ENCODE results near the gene CABLES2.
"Not testable (repeated sequence)": the region's sequence is repeated elsewhere in the genome, so short reads cannot be mapped to it uniquely, and the experiment has no call there.

The CABLES2 gene

GRCh38 chr20:62433658-62434497, 26.8 kb upstream of the CABLES2 start:
- DNase-seq: no peak

DNA sequence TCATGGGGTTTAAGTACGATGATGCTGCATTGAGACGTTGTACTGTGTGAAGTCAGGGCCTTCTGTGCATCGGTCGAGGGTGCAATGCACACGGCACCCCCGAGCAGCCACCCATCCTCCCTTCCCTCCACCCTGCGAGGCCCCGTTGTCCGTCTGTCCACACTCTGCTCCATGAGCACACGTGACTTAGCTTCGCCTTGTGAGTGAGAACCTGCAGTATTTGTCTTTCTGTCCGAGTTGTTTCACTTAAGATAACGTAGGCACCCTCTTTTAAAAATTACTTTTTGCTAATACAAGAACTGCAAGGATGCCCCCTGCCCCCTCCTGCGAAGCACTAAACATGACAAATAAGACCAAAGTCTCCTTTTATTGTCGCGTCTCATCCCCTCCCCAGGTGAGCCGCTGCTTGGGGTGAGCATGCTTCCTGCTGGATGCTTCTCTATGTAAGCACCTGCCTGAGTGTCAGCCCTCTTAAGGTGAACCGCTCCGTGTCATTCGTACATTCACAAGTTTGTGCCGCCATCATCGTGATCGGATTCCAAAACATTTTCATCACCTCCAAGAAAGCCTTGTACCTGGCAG, 23.9 kb upstream of the CABLES2 start:
- DNase-seq: no peak

DNA sequence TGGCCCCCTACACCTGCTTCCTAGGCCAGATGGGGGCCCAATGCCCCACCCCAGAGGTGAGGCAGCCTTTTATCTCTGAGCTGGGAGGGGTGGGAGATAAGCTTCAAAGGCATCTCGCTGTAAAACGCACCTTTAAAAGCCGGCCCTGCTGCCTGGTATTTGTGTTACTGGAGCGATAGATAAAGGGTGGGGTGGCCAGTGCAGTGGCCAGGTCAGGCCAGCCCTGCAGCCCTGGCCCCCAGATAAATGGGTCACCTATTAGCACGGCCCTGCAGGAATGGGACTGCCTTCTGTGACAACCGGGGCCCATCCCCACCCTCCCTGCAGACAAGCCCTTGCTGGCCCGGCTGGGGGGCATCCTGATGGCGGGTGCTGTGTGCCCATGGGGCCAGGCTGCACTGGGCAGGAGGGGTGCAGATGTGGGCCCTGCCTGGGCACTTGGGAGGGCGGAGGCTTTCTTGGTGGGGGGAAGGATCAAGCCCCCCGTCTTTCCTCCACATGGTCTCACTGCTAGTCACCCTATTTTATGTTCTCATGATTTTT, 23.3 kb upstream of the CABLES2 start:
- DNase-seq: no peak

DNA sequence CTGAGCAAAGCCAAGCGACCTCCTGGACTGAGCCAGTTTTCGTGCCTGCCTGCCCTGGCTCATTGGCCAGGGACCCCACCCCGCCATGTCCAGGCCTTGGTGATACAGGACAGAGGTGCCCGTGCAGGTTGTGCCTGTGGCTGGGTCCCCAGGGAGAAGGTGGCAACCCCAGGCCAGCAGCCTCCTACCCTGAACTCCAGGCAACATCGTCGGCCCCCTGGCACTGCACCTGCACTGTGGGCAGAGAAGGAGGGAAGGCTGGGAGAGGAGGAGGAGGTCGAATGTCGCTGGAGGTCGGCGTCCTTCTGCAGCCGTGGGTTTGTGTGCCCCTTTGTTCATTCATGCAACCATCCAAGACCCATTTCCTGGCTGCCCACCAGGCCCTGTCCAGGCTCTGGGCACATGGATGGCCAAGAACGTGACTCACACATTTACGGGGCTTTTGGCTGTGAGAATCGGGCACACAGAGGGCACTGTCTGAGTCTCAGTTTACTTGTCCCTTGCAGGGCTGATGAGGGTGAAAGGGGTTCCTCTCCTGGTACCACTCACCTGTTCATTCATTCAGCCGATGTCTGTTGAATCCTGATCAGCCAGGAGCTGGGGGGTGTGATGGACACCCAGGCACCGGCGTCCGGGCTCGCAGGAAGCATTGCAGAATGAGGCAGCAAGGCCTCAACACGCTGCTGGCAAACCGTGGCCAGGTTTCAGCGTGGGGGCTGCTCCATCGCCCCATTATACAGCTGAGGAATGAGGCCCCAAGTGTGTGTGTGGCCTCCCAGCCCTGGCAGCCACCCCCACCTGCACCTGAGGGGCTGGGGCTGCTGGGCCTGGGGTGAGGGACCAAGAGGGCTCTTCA, 22.6 kb upstream of the CABLES2 start:
- DNase-seq: no peak

GRCh38 chr20:62428396-62429295, 21.6 kb upstream of the CABLES2 start:
- DNase-seq: no peak

- DNase-seq: no peak
Observed at GRCh38 chr20:62428002-62428372, 20.9 kb upstream of the CABLES2 start.

DNA sequence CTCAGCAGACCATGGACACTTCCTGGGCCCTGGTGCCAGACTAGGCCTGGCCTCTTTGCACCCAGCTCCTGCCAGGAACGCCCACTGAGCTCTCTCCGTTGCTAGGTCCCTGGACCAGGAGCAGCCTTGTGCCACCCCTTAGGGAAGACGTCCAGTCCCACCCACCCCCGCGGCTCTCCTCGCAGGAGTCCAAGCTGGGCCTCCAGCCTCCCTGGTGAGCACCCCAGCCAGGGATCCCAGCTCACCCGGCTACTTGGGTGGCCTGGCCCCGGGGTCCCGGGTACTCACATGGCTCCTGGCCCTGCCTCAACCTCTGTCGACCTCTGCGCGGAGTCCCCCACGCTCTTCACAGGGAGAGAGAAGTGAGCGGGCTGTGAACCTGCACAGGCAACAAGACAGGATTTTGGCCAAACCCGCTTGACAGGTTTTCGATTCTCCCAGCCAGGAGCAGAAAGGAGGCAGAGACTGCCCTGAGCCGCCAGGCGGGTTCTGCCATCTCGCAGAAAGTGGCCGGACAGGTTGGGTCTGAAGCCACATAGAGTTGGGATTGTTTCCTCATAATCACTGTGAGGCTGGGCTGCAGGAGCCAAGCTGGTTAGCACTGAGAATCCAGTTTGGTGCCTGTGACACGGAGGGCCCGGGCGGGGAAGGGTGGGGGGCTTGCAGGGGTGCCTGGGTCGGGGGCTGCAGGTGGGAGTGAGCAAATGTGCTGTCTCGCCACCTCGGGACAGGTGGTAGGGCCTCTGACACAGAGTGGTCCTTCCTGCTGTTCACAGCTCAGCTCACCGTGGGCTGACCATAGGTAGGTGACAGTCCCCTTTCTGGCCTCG, 20.3 kb upstream of the CABLES2 start, which contains the start of gene RBBP8NL:
RBBP8NL (minus strand) TSS at position 368 of the 830 bp plus-strand sequence. CDS start 7,892 bp downstream, outside the sequence.
- DNase-seq: peak; percentile 90

DNA sequence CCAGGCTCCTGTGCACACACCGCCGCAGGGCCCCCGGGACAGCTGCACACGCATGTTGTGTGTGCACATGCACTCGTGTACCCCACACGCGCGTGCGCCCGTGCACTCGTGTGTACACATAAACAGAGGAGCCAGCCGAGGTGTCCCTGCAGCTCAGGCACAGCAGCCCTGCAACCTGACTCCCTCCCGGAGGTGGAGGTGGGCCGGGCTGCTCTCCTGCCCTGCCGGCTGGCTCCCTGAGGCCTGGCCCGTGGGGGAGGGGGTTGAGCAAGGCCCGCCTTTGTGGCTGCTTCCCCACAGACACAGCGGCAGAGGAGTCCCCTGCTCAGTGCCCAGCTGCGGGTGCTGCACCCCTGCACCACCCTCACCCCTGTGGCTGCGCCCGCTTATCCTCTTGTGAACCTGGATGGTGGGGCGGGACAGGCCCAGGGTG, 19.6 kb upstream of the CABLES2 start:
- peak; percentile 19 for DNase-seq

- DNase-seq: not testable (repeated sequence)
Observed at GRCh38 chr20:62426059-62426348, 18.9 kb upstream of the CABLES2 start.

DNA sequence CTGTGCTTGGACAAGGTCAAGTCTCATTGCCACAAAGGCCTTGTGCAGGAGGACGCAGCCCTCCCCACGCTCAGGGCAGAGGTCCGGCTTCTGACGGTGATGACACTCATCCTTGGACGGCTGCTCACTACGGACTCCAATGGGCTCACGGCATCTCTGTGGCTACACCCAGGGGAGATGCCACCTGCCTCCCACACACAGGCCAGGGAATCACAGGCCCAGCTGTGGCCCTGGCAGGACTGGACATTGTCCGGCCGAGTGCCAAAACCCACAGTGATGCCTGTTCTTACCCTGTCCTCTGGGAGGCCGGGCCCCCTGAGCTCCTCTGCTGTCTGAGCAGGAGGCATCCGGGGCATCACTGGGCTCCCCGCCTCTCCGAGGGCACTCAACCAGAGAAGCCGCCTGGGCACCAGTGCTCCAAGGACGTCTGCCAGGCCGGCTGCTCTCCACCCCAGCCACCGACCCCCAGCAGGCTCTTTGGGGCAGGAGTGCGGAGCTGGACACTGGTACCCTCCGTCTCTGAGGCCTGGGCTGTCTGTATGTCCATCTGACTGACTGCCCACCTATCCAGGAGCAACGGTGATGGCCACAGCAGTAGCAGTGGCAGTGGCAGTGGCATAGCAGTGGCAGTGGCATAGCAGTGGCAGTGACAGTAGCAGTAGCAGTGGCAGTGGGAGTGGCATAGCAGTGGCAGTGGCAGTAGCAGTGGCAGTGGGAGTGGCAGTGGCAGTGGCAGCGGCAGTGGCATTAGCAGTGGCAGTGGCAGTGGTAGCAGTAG, 18.4 kb upstream of the CABLES2 start:
- DNase-seq: no peak

DNA sequence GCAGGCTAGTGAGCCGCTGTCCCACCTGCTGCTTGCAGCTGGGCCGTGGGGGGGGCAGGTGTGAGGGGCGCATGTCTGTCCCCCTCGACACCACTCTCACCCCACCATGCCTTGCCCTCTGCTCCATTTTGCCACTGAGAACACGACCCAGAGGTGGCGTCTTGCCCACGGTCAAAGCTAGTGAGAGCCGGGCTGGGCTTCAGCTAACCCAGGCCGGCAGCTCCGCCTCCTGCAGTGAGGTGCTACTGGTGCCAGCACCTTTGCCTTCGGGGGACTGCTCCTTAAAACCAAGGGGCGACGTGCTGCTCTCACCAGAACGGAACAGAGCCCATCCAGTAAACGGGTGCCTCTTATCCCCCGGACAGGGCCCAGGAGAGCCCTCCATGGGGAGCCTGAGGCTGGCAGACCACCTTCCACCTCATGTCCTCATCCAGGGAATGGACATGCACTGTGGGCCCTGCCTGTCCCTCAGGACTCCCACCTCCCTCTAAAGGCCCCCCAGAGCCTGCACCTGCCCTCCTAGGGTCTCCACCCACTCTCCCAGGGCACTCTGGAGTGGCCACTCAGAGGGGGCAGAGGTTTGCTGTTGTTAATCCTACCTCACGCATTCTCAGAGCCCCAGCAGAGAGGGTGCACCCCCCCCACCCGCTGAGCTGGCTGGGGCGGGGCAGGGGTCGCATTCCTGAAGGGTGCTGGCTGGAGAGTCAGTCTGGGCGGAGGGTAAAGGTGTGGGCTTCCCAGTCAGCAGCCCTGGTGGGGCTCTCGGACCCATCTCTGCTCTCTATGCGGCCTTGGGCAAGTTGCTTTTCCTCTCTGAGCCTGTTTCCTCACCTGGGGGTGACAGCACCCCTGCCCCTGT, 17.4 kb upstream of the CABLES2 start:
- no peak for DNase-seq

- DNase-seq: no peak
Observed at GRCh38 chr20:62423326-62423706, 16.2 kb upstream of the CABLES2 start.

- no peak for DNase-seq
Observed at GRCh38 chr20:62422636-62423325, 15.7 kb upstream of the CABLES2 start.

- no peak for DNase-seq
Observed at GRCh38 chr20:62421716-62421990, 14.6 kb upstream of the CABLES2 start.

DNA sequence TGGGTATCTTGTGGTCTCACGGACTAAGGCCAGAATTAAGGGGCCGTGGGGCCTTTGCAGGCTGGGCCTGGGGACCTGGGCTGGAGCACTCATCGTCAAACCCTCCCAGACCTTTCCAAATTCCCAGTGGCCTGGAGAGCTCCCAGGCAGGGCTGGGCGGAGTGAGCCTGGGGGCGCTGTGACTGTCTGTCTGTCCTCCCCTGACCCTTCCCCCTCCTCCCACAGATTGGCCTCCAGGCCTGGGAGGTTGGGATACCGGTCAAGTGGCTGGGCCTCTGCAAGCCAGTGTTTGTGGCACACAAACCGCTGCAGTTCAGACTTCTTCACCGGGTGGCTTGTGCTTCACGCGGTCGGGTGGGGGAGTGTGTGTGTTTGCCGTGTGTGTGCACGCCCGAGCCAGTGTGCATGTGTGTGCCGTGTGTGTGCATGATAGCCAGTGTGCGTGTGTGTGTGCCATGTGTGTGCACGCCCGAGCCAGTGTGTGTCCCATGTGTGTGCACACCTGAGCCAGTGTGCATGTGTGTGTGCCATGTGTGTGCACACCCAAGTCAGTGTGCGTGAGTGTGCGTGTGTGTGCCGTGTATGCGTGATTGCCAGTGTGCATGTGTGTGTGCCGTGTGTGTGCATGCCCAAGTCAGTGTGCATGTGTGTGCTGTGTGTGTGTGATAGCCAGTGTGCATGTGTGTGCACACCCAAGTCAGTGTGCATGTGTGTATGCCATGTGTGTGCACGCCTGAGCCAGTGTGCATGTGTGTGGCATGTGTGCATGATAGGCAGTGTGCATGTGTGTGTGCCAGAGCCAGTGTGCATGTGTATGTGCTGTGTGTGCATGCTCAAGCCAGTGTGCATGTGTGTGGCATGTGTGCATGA, 14.0 kb upstream of the CABLES2 start:
- no peak for DNase-seq

GRCh38 chr20:62419759-62420158, 12.7 kb upstream of the CABLES2 start:
- DNase-seq: no peak

GRCh38 chr20:62418709-62419487, 11.8 kb upstream of the CABLES2 start:
- no peak for DNase-seq
